Muscle layer of colon (tissue), 2 donors: Measurements from ENCODE around the gene WFIKKN1.
"Not testable (repeated sequence)": the region's sequence is repeated elsewhere in the genome, so short reads cannot be mapped to it uniquely, and the experiment has no call there.

Experiments
- H3K27ac ChIP-seq: one replicate; pipeline ENCODE4 v1.7.0; 2013; ENCODE audit warnings: low read depth, mild to moderate bottlenecking, low read length, moderate library complexity
- H3K27me3 ChIP-seq, 2 donors: one replicate each; pipeline ENCODE4 v1.7.0; 2013; ENCODE audit warnings: low read length in 2 of 2, mild to moderate bottlenecking in 2 of 2; ENCODE audit not compliant: insufficient read depth in 2 of 2, control insufficient read depth in 1 of 2
- H3K36me3 ChIP-seq: one replicate; pipeline ENCODE4 v1.7.0; 2013; ENCODE audit warnings: mild to moderate bottlenecking, low read length; ENCODE audit not compliant: insufficient read depth
- H3K4me1 ChIP-seq: one replicate; pipeline ENCODE4 v1.7.0; 2013; ENCODE audit warnings: mild to moderate bottlenecking, low read length; ENCODE audit not compliant: insufficient read depth
- H3K4me3 ChIP-seq, 2 donors: one replicate each; pipeline ENCODE4 v1.7.0; 2013; ENCODE audit warnings: low read length in 2 of 2, low read depth in 1 of 2, mild to moderate bottlenecking in 1 of 2, moderate library complexity in 1 of 2
- H3K9ac ChIP-seq: one replicate; pipeline ENCODE4 v1.7.0; 2013; ENCODE audit warnings: low read length
- H3K9me3 ChIP-seq: one replicate; pipeline ENCODE4 v1.7.0; 2013; ENCODE audit warnings: mild to moderate bottlenecking, low read length
- donor health status: abdominal sarcoma.
- donor health status: Adenocarcinoma of cecum.

Gene WFIKKN1

DNA sequence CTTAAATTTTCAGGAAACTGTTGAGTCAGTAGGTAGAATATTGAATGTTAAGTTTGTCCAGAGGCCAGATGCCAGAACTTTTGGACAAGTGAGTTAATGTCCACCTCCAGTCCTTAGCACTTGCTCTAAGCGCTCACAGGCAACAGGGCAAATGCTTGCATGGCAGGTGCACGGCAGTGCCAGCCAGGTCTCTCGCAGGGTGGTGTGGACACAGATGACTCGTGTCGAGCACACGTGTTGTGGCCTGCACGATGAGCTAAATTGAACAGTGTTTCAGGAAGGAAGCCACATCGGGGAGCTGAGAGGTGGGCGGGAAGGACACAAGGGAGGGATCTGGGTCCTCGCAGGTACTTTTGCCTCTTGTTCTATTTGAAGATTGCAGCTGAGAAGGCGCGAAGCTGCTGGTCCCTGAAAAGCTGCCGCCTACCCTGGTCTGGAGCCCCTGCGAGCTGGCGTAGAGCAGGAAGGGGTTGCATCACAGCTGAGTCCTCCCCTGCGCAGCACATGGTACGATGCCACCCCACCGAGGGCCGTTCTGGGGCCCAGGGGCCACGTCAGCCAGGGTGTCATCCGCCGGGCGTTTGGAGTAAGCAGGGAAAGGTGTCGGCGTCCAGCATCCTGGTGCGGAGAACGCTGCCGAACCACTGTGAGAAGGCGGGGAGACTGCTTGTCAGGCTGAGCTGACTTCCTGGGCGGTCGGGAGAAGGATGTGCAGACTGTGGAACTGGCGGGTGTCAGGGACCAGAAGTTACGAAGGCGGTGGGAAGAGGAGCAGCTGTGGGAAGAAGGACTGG, 34.6 kb upstream of the WFIKKN1 start:
- H3K27ac ChIP-seq, result no peak overlapping the region

DNA sequence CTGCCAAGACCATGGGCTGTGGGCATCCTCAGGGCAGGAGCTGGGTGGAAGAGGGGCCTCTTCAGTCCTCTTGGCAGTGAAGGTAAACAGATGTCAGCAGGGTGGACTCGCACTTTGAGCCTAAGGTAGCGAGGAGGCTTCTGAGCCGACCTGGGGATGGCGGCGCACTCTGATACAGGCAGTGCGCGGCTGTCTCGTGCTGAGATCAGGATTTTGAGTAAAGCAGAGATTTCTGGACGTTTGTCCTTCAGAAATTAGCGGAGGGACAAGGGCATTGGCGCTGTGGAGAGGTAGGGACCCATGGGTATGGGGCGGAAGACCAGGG, 34.1 kb upstream of the WFIKKN1 start:
- Histone ChIP-seq H3K27ac (no peak overlapping the region), H3K36me3 (no peaks in the 10 kb centered on the region), H3K9ac (no peak overlapping the region), H3K4me3 (no peak overlapping the region), H3K4me1 (no peaks in the 10 kb centered on the region), H3K27me3 (no peaks in the 10 kb centered on the region), H3K9me3 (no peaks in the 10 kb centered on the region)

More for the DNA sequence above, 34.6 kb upstream of the WFIKKN1 start:
- no peaks in the 10 kb centered on the region for H3K9me3 ChIP-seq
- no peak overlapping the region for H3K9ac ChIP-seq
- peaks cover 2% of the 10 kb centered on the region for H3K4me1 ChIP-seq
- no peak overlapping the region for H3K4me3 ChIP-seq
- H3K36me3 ChIP-seq, result no peaks in the 10 kb centered on the region
- no peaks in the 10 kb centered on the region for H3K27me3 ChIP-seq

DNA sequence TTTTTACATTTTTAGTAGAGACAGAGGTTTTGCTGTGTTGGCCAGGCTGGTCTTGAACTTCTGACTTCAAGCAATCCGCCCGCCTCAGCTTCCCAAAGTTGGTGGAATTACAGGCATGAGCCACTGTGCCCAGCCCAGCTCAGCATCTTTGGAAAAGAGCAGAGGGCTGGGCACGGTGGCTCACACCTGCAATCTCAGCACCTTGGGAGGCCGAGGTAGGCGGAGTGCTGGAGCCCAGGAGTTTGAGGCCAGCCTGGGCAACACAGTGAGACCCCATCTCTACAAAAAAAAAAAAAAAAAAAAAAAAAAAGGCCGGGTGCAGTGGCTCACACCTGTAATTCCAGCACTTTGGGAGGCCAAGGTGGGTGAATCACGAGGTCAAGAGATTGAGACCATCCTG, 33.1 kb upstream of the WFIKKN1 start:
- H3K4me1 ChIP-seq, H3K27ac ChIP-seq, H3K4me3 ChIP-seq, H3K27me3 ChIP-seq, H3K9ac ChIP-seq, H3K36me3 ChIP-seq, H3K9me3 ChIP-seq: not testable (repeated sequence)

DNA sequence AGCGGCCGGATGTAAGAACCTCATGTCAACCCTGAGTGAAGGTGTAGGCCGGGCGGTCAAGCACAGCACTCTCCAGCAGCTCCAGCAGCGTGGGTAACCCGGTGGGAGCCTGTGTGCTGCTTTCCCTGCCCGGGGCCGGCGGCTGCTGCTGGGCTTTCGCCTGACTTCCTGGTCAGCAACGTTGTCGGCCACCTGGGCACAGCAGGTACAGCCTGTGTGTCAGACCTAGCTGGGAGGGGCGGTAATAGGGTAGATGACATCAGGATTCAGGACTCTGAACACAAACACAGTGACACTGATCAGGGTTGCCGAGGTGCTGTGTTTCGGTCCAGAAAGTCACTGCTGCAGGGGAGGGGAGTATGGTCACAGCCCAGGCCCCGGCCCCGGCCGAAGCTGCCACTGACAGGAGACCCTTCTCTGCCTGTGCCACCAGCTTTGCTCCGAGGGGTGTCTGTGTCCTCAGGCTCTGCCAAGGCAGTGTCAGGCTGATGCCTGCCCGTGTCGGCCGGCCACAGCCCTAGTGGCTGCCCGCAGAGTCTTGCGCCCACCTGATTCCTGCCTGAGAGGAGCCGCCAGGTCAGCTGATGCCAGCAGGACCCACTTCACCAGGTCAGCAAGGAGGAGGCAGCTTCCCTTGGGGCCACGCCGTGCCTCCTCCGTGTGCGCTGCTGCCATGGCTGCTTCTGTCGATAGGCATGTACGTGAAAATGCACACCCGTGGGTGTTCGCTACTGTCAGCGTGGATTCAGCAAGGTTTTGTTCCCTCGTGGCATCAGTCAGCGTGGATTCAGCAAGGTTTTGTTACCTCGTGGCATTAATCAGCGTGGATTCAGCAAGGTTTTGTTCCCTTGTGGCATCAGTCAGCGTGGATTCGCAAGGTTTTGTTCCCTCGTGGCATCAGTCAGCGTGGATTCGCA, 31.7 kb upstream of the WFIKKN1 start:
- Histone ChIP-seq H3K9ac (no peak overlapping the region), H3K4me1 (no peaks in the 10 kb centered on the region), H3K27ac (no peak overlapping the region), H3K27me3 (no peaks in the 10 kb centered on the region), H3K9me3 (no peaks in the 10 kb centered on the region), H3K4me3 (no peak overlapping the region), H3K36me3 (no peaks in the 10 kb centered on the region)

GRCh38 chr16:600781-601180, 30.0 kb upstream of the WFIKKN1 start:
- H3K4me1 ChIP-seq, result no peaks in the 10 kb centered on the region
- no peak overlapping the region for H3K27ac ChIP-seq
- H3K9me3 ChIP-seq, result no peaks in the 10 kb centered on the region
- no peak overlapping the region for H3K9ac ChIP-seq
- H3K27me3 ChIP-seq, result no peaks in the 10 kb centered on the region
- no peaks in the 10 kb centered on the region for H3K36me3 ChIP-seq
- no peak overlapping the region for H3K4me3 ChIP-seq

GRCh38 chr16:603933-604332, 26.9 kb upstream of the WFIKKN1 start:
- no peaks in the 10 kb centered on the region for H3K36me3 ChIP-seq
- H3K9ac ChIP-seq, result no peak overlapping the region
- H3K27ac ChIP-seq, result no peak overlapping the region
- no peaks in the 10 kb centered on the region for H3K9me3 ChIP-seq
- H3K4me1 ChIP-seq, result no peaks in the 10 kb centered on the region
- no peak overlapping the region for H3K4me3 ChIP-seq
- H3K27me3 ChIP-seq, result no peaks in the 10 kb centered on the region

- H3K9me3 ChIP-seq, result no peaks in the 10 kb centered on the region
Observed at GRCh38 chr16:606656-607307, 24.0 kb upstream of the WFIKKN1 start.

DNA sequence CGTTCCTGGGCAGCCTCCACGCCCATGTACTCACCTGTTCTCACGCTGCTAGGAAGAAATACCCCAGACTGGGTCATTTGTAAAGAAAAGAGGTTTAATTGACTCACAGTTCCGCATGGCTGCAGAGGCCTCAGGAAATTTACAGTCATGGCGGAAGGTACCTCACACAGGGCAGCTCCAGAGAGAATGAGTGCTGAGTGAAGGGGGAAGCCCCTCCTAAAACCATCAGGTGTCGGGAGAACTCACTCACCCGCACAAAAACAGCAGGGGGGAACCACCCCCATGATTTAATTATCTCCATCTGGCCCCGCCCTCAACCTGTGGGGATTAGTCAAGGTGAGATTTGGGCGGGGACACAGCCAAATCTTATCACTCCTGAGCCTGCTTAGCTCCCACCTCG, 22.8 kb upstream of the WFIKKN1 start:
- Histone ChIP-seq H3K9ac (no peak overlapping the region), H3K27me3 (no peaks in the 10 kb centered on the region)

More at GRCh38 chr16:606656-607307, 24.0 kb upstream of the WFIKKN1 start:
- no peaks in the 10 kb centered on the region for H3K27me3 ChIP-seq
- no peak overlapping the region for H3K9ac ChIP-seq
- no peak overlapping the region for H3K27ac ChIP-seq
- H3K4me3 ChIP-seq, result no peak overlapping the region
- H3K4me1 ChIP-seq, result no peaks in the 10 kb centered on the region
- H3K36me3 ChIP-seq, result no peaks in the 10 kb centered on the region

DNA sequence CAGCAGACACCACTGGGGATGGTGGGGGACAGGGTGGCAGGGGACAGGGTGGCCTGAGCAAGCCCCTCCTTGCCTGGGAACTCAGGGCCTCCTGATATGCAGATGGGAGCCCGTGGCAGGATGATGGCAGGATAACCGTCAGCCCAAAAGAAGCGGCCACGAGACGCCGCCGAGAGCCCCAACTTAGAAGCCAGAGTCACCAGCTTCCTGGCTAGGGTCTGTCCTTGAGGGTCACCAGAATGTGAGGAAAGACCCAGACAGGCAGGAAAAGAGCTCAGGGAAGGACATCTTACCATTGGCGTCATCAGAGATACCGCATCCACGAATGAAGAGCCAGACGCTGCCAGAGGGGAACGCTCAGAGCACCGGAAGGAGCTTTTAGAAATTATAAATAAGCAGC, 21.5 kb upstream of the WFIKKN1 start:
- H3K4me3 ChIP-seq, result no peak overlapping the region
- H3K9me3 ChIP-seq, result no peaks in the 10 kb centered on the region
- H3K9ac ChIP-seq, result no peak overlapping the region

More for the DNA sequence above, 22.8 kb upstream of the WFIKKN1 start:
- H3K27ac ChIP-seq, result no peak overlapping the region
- no peaks in the 10 kb centered on the region for H3K36me3 ChIP-seq
- H3K4me3 ChIP-seq, result no peak overlapping the region
- no peaks in the 10 kb centered on the region for H3K9me3 ChIP-seq
- no peaks in the 10 kb centered on the region for H3K4me1 ChIP-seq

GRCh38 chr16:609984-610383, 20.8 kb upstream of the WFIKKN1 start:
- Histone ChIP-seq H3K4me1 (no peaks in the 10 kb centered on the region), H3K36me3 (no peaks in the 10 kb centered on the region), H3K27me3 (no peaks in the 10 kb centered on the region), H3K4me3 (no peak overlapping the region), H3K27ac (no peak overlapping the region), H3K9ac (no peak overlapping the region), H3K9me3 (no peaks in the 10 kb centered on the region)

More for the DNA sequence above, 21.5 kb upstream of the WFIKKN1 start:
- Histone ChIP-seq H3K36me3 (no peaks in the 10 kb centered on the region), H3K27ac (no peak overlapping the region), H3K4me1 (no peaks in the 10 kb centered on the region), H3K27me3 (no peaks in the 10 kb centered on the region)
